HG03097 (cell line): ENCODE measurements around the gene LRRTM3.

ENCODE experiments used
- ATAC-seq: cut with Tn5 transposase; IDR thresholded peaks from one replicate; pipeline ENCODE4 v1.9.1; 2021; ENCODE audit not compliant: unreplicated experiment, low FRiP score

Gene LRRTM3

DNA sequence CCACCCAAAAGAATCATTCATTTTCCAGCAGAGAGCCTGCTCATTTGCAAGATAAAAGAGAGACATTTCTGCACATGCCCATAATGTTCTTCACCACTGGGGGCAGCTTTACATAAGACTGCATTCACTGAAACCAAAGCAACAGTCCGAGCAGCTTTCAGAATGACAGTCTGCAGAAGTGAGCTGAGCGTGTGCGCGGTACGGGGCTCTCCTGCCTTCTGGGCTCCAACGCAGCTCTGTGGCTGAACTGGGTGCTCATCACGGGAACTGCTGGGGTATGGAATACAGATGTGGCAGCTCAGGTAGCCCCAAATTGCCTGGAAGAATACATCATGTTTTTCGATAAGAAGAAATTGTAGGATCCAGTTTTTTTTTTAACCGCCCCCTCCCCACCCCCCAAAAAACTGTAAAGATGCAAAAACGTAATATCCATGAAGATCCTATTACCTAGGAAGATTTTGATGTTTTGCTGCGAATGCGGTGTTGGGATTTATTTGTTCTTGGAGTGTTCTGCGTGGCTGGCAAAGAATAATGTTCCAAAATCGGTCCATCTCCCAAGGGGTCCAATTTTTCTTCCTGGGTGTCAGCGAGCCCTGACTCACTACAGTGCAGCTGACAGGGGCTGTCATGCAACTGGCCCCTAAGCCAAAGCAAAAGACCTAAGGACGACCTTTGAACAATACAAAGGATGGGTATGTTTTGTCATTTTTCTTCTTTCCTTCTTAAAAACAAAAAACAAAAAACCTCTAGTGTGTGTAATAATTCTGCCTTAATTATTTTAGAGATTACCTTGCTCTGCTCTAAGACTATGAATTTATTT is at the start of gene LRRTM3:
LRRTM3 (plus strand) TSS at position 141 of the 820 bp plus-strand sequence.
- peak; percentile 100 for ATAC-seq

DNA sequence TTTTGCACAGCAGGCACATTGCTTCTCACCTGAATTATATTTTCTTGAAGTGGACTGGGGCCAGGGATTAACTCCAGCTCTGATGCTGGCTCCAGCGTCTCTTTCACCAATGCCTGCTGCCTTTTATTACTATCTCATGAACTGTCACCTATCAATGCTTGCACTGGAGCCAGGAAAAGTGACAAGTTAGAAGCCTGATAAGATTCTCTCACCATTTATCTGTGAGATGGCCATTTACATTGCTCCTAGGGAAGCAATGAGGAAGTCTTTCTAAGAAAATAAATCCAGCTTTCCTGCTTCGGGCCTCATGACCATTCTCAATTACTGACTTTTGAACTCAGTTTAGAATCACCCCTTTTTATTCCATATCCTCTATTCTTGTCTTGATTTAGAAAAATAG is 48.5 kb upstream of the LRRTM3 start:
- ATAC-seq, result no peak

DNA sequence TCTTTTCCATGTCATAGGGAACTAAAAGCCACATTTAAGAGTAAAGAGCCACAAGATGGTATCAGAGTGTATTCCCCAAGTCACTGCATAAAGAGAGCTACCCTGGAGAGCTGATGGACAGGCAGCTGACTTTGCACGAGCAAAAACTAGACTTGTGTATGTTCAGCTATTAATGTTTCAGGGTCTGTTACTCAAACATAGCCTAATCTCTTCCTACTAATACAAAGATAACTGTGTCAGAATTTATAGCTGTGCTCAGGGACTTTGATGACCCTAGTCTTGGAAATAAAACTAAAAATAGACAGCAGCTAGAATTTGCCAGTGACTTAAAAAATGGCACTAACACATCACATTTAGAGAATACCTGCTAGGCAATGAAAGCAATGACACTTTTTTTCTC is 45.5 kb upstream of the LRRTM3 start:
- no peak for ATAC-seq

DNA sequence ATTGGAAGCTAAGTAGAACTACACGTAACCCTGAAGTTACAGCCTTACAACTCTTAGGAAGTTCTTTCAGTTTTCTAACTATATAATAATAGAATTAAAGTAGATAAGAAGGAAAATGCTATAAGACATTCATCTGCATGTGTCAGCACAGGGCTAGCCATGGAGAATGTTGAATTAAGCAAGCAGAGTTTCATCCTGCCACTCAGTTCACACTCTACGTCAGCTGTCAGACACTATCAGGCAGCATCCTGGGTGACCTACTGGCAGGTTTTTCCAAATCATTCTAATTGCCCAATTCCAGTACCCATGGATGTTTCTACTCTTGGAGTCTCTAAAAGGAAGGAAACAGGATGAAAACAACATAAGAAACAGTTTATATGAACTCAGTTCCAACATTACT is 45.0 kb upstream of the LRRTM3 start:
- no peak for ATAC-seq

DNA sequence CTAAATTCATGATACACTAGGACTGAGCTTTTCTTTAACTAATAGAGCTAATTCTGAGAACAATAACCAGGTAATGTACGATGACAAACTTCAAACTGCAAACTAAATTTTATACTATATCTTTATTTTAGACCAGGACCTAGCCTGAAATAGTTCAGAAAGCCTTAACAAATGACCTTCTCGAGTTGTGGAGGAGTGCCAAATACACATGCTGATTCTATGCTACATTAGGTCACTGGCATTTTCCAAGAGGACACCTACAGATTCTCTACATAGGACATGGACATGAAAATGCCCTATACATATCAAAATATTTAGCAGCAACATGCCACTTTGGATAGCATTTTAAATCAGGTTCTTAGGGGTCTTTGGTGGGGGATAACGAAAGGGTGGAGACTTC is 44.0 kb upstream of the LRRTM3 start:
- no peak for ATAC-seq

DNA sequence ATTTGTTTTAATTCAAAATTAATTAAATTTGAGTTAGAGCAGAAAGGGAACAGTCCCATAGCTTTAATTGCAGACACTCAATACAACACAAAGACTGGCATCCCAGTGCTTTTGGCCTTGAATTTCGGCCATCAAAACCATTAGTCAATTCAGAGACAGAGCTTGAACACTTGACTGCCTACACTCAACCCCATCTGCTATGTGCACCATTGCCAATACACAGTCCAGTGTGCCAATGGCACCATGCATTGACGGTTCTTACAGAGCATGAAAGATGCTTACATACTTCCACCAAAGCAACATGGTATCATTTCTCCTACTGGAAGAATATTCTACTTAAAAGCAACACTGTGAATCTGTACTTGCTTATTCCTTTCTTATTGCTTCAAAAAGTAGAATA is 43.6 kb upstream of the LRRTM3 start:
- no peak for ATAC-seq

DNA sequence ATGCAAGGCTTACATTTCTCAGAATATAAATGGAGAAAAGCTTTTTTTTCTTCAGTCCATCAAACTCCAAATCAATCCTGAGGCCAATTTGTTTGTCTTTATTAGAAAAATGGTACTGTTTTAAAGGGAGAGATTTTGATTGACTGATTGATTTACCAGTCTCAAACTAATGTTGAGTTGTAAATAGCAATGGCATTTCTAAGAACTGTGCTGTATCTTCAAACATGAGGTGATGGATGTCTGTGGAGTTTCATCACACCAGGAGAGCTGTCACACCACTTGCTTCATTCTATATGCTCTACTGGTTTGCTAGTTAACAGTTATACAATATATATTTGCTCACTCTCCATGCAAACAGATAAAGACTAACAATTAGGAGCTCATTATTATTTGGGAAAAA is 39.0 kb upstream of the LRRTM3 start:
- ATAC-seq, result no peak

DNA sequence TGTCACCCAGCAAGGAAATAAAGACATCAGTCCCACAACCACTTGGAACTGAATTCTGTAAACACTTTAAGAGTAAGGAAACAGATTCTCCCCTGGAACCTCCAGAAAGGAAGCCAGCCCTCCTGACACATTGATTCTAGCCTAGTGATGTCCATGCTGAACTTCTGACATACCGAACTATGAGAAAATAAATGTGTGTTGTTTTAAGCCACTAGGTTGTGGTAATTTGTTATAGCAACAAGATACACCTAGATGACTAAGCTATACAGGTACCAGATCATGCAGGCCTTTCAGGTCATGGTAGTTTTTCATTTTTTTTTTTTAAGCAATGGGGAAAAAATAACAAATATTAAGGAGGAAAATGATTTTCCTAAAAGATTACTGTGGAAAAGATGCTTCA is 37.6 kb upstream of the LRRTM3 start:
- no peak for ATAC-seq

DNA sequence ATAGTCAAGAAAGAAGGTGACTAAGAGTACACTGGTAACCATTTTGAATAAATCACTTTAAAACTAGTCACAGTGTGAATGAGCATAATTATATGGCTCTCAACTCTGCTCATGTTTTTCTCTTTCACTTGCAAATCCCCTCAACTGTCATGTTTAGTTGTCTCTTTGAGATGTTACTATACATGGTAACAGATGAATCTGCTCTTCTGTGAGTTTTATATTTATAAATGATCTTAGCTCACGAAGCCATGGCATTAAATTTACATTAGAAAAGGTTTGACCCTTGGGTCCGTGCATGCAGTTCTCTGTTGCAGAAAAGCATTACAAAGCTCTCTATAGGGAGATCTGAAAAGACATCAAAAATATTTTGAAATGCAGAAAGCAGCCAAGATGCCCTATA is 33.0 kb upstream of the LRRTM3 start:
- no peak for ATAC-seq

DNA sequence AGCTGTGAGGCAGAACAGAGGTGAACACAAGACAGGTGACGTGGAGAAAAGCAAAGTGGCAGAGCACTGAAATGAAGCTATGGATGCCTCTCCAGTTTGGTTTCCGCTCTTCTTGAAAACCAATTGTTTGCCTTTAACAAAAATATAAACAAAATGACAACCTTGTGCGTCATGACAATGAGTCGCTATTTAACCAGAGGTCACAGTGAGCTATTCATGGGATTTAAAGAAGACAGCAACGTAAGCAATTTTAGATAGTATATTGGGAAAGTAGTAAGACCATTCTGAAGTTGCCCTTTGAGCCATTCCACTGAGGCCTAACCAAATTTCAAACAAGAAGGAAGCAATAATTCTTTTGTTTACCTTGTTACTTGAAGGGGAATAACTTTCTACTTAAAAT is 15.2 kb upstream of the LRRTM3 start:
- no peak for ATAC-seq

DNA sequence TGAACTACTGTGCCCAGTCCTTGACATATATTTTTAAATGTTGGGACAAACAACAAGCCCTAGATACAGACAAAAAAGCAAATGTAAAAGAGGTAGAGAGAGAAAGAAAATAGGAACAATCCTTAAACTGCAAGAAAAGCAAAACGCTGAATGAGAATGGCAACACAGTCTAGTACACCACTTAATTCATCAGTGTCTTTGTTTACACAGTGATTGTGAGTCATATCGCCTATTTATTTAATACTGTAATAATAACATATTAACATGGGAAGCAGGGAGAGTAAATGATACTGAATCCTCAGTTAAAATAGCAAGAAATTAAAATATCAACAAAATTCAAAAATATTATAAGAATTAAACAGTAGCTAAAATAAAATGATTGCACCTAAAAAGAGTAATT is 9.8 kb upstream of the LRRTM3 start:
- no peak for ATAC-seq

DNA sequence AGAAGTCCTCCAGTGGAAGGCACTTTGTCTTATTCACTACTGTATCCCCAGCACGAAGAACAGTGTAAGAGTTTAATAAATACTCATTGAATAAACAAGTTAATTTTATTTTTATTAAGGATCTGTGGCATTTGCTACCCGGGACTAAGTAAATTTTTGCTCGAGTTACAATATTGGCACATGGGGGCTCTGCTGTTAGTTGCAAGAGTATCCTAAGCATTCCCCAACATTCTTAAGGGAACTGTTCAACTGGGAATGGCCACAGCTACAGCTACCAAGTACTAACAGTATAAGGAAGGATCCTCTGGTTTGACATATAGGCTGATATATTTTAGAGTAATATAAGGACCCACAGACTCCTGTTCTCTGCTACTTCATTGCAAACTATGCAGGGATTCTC is 8.7 kb upstream of the LRRTM3 start:
- no peak for ATAC-seq

DNA sequence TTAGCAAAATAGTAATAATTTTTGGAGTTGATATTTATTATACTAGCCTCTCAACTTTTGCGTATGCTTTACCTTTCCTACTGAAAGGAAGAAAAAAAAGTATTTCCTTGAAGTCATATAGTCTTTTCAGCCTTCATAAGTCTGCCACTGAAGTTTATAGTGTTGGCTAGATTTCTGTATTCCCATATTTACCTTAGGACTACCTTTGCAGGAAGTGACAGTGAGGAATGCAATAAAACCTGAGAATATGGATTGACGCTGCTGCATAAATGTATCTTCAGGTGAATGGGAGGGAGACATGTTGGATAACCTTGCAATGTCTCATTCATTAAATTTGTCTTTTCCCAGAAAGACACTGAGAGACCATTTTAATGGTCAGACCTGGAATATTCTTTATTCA is 6.6 kb upstream of the LRRTM3 start:
- ATAC-seq, result no peak

DNA sequence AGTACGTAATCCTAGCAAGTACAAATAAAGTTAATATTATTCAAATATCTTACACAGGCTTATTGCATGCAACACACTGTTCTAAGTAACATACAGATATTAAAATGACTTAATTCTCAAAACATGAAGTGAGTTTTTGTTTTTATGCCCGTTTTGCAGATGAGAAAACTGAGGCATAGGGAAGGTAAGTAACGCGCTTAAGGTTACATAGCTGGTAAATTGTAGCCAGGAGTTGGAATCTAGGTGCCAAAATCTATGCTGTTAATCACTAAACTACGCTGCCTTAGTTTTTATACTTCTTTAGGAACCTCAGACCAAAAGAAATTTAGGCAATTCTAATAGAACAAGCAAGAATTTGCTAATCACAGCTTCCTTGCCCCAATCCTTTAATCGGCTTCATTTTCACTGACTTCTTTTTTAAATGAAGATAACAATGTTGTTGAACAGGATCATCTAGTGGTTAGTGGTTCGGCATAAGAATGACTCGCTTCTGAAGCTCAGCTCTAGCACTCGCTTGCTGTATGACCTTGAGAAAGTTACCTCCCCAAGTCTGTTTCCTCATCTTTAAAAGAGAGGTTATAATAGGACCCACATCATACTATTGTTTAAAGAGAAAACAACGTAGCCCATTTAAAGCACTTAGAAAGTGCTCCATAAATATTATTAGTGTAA is 1.0 kb upstream of the LRRTM3 start:
- no peak for ATAC-seq

DNA sequence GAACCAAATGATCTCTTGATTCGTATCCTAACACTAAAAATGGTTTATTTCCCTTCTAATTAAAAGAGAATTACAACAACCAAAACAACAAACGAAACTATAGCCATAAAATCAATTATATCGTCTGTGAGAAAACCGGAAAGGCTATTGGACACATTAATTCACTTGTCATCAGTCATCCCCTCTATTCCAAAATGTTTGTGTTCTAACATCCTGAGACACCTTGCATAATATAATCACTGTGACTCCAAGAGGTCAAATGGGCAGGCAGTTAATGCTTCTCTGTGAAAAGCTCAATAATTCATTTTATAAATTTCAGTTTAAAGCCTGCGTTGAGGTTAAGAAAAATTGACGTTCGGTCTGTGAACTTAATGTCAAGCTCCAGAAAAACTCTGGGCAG is 463 bp upstream of the LRRTM3 start:
- ATAC-seq, result no peak

DNA sequence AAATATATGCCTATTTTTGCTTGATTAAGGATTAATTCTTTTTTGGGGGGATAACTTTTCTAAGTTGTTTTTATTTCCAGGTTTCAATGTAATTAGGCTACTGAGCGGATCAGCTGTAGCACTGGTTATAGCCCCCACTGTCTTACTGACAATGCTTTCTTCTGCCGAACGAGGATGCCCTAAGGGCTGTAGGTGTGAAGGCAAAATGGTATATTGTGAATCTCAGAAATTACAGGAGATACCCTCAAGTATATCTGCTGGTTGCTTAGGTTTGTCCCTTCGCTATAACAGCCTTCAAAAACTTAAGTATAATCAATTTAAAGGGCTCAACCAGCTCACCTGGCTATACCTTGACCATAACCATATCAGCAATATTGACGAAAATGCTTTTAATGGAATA is 1.0 kb downstream of the LRRTM3 start:
- ATAC-seq, result no peak

DNA sequence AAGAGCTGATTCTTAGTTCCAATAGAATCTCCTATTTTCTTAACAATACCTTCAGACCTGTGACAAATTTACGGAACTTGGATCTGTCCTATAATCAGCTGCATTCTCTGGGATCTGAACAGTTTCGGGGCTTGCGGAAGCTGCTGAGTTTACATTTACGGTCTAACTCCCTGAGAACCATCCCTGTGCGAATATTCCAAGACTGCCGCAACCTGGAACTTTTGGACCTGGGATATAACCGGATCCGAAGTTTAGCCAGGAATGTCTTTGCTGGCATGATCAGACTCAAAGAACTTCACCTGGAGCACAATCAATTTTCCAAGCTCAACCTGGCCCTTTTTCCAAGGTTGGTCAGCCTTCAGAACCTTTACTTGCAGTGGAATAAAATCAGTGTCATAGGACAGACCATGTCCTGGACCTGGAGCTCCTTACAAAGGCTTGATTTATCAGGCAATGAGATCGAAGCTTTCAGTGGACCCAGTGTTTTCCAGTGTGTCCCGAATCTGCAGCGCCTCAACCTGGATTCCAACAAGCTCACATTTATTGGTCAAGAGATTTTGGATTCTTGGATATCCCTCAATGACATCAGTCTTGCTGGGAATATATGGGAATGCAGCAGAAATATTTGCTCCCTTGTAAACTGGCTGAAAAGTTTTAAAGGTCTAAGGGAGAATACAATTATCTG is 1.6 kb downstream of the LRRTM3 start:
- no peak for ATAC-seq

DNA sequence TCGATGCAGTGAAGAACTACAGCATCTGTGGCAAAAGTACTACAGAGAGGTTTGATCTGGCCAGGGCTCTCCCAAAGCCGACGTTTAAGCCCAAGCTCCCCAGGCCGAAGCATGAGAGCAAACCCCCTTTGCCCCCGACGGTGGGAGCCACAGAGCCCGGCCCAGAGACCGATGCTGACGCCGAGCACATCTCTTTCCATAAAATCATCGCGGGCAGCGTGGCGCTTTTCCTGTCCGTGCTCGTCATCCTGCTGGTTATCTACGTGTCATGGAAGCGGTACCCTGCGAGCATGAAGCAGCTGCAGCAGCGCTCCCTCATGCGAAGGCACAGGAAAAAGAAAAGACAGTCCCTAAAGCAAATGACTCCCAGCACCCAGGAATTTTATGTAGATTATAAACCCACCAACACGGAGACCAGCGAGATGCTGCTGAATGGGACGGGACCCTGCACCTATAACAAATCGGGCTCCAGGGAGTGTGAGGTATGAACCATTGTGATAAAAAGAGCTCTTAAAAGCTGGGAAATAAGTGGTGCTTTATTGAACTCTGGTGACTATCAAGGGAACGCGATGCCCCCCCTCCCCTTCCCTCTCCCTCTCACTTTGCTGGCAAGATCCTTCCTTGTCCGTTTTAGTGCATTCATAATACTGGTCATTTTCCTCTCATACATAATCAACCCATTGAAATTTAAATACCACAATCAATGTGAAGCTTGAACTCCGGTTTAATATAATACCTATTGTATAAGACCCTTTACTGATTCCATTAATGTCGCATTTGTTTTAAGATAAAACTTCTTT is 2.3 kb downstream of the LRRTM3 start:
- ATAC-seq, result no peak

DNA sequence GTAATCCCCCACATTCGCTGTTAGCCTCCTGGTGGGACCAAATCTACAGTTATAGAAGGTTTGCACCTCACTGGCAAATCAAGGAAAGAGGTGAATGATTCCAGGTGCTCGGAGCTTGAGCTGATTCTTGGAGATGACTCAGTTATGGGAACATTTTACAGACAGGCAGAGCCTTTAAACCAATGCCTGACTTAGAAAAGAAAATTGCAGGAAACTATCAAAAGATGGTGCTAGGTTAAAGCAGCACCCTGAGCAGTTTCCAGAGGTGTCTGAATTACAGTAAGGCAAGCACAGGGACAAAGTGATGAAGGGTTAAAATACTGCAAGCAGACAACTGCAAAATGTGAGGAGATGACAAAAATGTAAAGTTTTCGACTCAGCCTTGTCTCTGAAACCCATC is 2.9 kb downstream of the LRRTM3 start:
- ATAC-seq, result no peak

DNA sequence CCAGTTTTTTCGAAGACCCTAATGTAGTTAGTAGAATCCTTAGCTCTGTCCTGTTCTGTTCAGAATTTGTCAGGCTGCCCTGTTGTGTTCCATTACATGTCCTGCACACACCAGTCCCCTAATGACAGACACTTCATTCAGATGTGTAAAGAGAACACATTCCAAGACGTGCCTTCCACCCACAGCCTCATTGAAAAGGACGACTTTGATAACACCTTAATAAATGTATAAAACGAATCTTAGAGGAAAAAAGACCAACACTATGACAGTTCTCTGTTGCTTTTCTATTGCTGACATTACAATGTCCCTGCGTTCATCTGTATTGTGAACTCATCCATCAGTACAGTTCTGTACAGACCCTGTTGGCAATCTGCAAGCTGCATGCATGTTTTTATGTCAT is 3.5 kb downstream of the LRRTM3 start:
- ATAC-seq, result no peak

DNA sequence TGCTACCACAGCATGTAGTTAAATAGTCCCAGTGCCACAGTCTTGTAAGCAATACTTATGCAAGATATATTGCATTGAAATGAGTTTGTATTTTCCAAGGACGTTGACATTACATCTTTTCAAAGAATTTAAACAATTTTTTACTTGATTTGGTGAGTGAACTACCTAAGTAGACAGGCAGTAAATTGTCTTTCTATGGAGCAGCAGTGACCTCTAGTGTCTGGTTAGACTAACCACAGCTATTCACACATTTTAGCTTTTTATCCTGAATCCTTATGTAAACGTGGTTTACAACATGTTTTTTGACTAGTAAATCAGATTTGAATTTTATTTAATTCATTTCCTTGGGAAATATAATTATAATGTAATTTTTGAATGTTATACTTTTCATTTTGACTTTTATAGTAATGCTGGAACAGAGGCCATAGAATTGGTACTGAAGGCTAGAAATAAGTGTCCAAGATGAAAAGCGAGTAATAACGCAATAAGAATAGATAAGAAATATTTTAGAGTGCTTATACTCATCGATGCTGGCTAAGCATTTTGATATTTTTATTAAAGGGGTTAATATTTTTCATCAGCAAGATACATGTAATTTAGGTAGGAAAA is 5.6 kb downstream of the LRRTM3 start:
- no peak for ATAC-seq
